Liver (tissue), 9 donors: ENCODE data around the gene CD3D. TPM values are rescaled to one million over a fixed set of nuclear protein-coding genes. Genes with fewer than 3 reads are reported as not detected.

Experiments
- DNase-seq: peaks from one replicate; pipeline ENCODE4 v3.0.0-alpha.2; 2017; ENCODE audit warnings: low spot score
- H3K27ac ChIP-seq, 2 donors: one replicate each; pipeline ENCODE4 v1.7.0; 2013; ENCODE audit warnings: inconsistent platforms in 2 of 2, low read length in 2 of 2, control low read depth in 1 of 2, low read depth in 1 of 2, mild to moderate bottlenecking in 1 of 2
- H3K27me3 ChIP-seq, 4 donors: one replicate each; pipeline versions ENCODE4 v1.6.1 to v1.7.0; 2013; ENCODE audit warnings: low read length in 3 of 4, inconsistent platforms in 1 of 4, mild to moderate bottlenecking in 1 of 4, moderate library complexity in 1 of 4; ENCODE audit not compliant: control insufficient read depth in 4 of 4, insufficient read depth in 4 of 4
- H3K36me3 ChIP-seq, 4 donors: one replicate each; pipeline versions ENCODE4 v1.6.1 to v1.7.0; 2013; ENCODE audit warnings: low read length in 3 of 4, mild to moderate bottlenecking in 3 of 4, low read depth in 1 of 4, moderate library complexity in 1 of 4; ENCODE audit not compliant: control insufficient read depth in 4 of 4, insufficient read depth in 3 of 4
- H3K4me1 ChIP-seq, 4 donors: one replicate each; pipeline versions ENCODE4 v1.6.1 to v1.7.0; 2013; ENCODE audit warnings: low read length in 3 of 4, mild to moderate bottlenecking in 3 of 4, moderate library complexity in 1 of 4; ENCODE audit not compliant: control insufficient read depth in 4 of 4, insufficient read depth in 4 of 4
- H3K4me3 ChIP-seq, 3 donors: one replicate each; pipeline versions ENCODE4 v1.6.1 to v1.7.0; 2013; ENCODE audit warnings: low read length in 3 of 3, control low read depth in 1 of 3, low read depth in 1 of 3, mild to moderate bottlenecking in 1 of 3
- H3K9ac ChIP-seq, 2 donors: one replicate each; pipeline ENCODE4 v1.7.0; 2013; ENCODE audit warnings: low read length in 2 of 2, mild to moderate bottlenecking in 2 of 2, moderate library complexity in 2 of 2, control low read depth in 1 of 2, low read depth in 1 of 2
- H3K9me3 ChIP-seq, 4 donors: one replicate each; pipeline versions ENCODE4 v1.6.1 to v1.7.0; 2013; ENCODE audit warnings: low read length in 3 of 4; ENCODE audit not compliant: control insufficient read depth in 4 of 4
- ATF3 ChIP-seq: IDR thresholded peaks from 2 replicates; pipeline ENCODE4 v1.6.1; 2016; ENCODE audit warnings: antibody characterized with exemption
- CTCF ChIP-seq: fragments of 150-350 bp; IDR thresholded peaks from 2 replicates; pipeline ENCODE4 v1.5.1; 2017; ENCODE audit warnings: improper control_type of control experiment, low read depth, low read length; ENCODE audit not compliant: missing input control
- FOXA1 ChIP-seq: IDR thresholded peaks from 2 replicates; pipeline ENCODE4 v1.6.1; 2016; ENCODE audit warnings: antibody characterized with exemption
- FOXA2 ChIP-seq: IDR thresholded peaks from 2 replicates; pipeline ENCODE4 v1.6.1; 2016; ENCODE audit warnings: antibody characterized with exemption
- GABPA ChIP-seq, 2 donors: IDR thresholded peaks in 1 of 2; conservative IDR thresholded peaks in 1 of 2; 2 replicates each; pipeline ENCODE4 v1.6.1; 2016; ENCODE audit warnings: antibody characterized with exemption in 2 of 2, mild to moderate bottlenecking in 1 of 2, moderate library complexity in 1 of 2
- HNF4A ChIP-seq, 2 donors: conservative IDR thresholded peaks; 2 replicates each; pipeline ENCODE4 v1.6.1; 2016; ENCODE audit warnings: antibody characterized with exemption in 2 of 2, mild to moderate bottlenecking in 2 of 2
- HNF4G ChIP-seq: IDR thresholded peaks from 2 replicates; pipeline ENCODE4 v1.6.1; 2016; ENCODE audit warnings: antibody characterized with exemption
- JUND ChIP-seq, 2 donors: IDR thresholded peaks; 2 replicates each; pipeline ENCODE4 v1.6.1; 2016; ENCODE audit warnings: antibody characterized with exemption in 2 of 2
- MAX ChIP-seq: IDR thresholded peaks from 2 replicates; pipeline ENCODE4 v1.6.1; 2016; ENCODE audit warnings: antibody characterized with exemption
- NR2F2 ChIP-seq: IDR thresholded peaks from 2 replicates; pipeline ENCODE4 v1.6.1; 2016; ENCODE audit warnings: antibody characterized with exemption
- RAD21 ChIP-seq, 2 donors: IDR thresholded peaks; 2 replicates each; pipeline ENCODE4 v1.6.1; 2016; ENCODE audit warnings: antibody characterized with exemption in 2 of 2, mild to moderate bottlenecking in 2 of 2
- RXRA ChIP-seq, 2 donors: IDR thresholded peaks; 2 replicates each; pipeline ENCODE4 v1.6.1; 2017 to 2018; ENCODE audit warnings: antibody characterized with exemption in 2 of 2, mild to moderate bottlenecking in 1 of 2
- SP1 ChIP-seq: IDR thresholded peaks from 2 replicates; pipeline ENCODE4 v1.6.1; 2018; ENCODE audit warnings: antibody characterized with exemption, mild to moderate bottlenecking
- TAF1 ChIP-seq: conservative IDR thresholded peaks from 2 replicates; pipeline ENCODE4 v1.6.1; 2016; ENCODE audit warnings: antibody characterized with exemption, mild to moderate bottlenecking
- YY1 ChIP-seq: IDR thresholded peaks from 2 replicates; pipeline ENCODE4 v1.6.1; 2016; ENCODE audit warnings: antibody characterized with exemption, mild to moderate bottlenecking
- ZBTB33 ChIP-seq: IDR thresholded peaks from 2 replicates; pipeline ENCODE4 v1.6.1; 2016; ENCODE audit warnings: antibody characterized with exemption
- WGBS: extraction: QIAGEN DNeasy Blood & Tissue Kit; methylation state at CpG from one replicate; pipeline ENCODE4 v1.1.7; 2013; 5-methylcytosine and 5-hydroxymethylcytosine counted together
- polyA plus RNA-seq, 2 donors: library from polyadenylated mRNA; stranded (reverse) in 1 of 2; unstranded in 1 of 2; fragments of 200-250 nt in 1 of 2; fragments of >200 nt in 1 of 2; fragmentation: Nextera tagmentation in 1 of 2; extraction: Ambion mirVana in 1 of 2; gene quantifications; one replicate each; pipeline versions ENCODE4 v1.2.1 to v1.2.3, GENCODE V29; 2013 to 2015
- total RNA-seq, 2 donors: library from RNA; depleted of rRNA; stranded (reverse); fragments of >200 nt; gene quantifications; one replicate each; pipeline ENCODE4 v1.2.3, GENCODE V29; 2014
- donor health status: healthy.
- donor health status: healthy.
- donor health status: healthy.
- donor health status: healthy.
- donor health status: healthy.

The CD3D gene
- total and polyA plus RNA-seq, 4 donors: 1.1 to 1.6 (median 1.2) TPM

- DNase-seq: no peak
- Histone ChIP-seq H3K9ac (no peak overlapping the region), H3K4me3 (no peak overlapping the region), H3K9me3 (no peaks in the 10 kb centered on the region), H3K4me1 (no peaks in the 10 kb centered on the region), H3K36me3 (peaks cover 24 to 87% (median 73%) of the 10 kb centered on the region in 4 donors), H3K27ac (no peak overlapping the region), H3K27me3 (no peaks in the 10 kb centered on the region)
- 96% methylated on average over 5 of the region's 5 CpGs for WGBS
- no peak for TF ChIP-seq TAF1
- TF ChIP-seq CTCF: no peak
- TF ChIP-seq NR2F2: no peak
- TF ChIP-seq SP1: no peak
- TF ChIP-seq MAX: no peak
- no peak for TF ChIP-seq FOXA1
- TF ChIP-seq ATF3: no peak
- no peak for TF ChIP-seq JUND (IDR thresholded peaks at IDR 0.05)
- TF ChIP-seq RXRA (IDR thresholded peaks at IDR 0.05): no peak
- no peak for TF ChIP-seq RAD21 (IDR thresholded peaks at IDR 0.05)
- TF ChIP-seq HNF4G: no peak
- no peak for TF ChIP-seq HNF4A (conservative IDR thresholded peaks at IDR 0.05)
- no peak for TF ChIP-seq YY1
Measured at GRCh38 chr11:118373871-118374270, 31.4 kb upstream of the CD3D start.

- DNase-seq: no peak
- Histone ChIP-seq H3K9me3 (no peaks in the 10 kb centered on the region), H3K4me3 (no peak overlapping the region), H3K27me3 (no peaks in the 10 kb centered on the region), H3K4me1 (no peaks in the 10 kb centered on the region), H3K36me3 (peaks cover 24 to 87% (median 73%) of the 10 kb centered on the region in 4 donors), H3K9ac (no peak overlapping the region), H3K27ac (no peak overlapping the region)
- TF ChIP-seq CTCF (no peak), GABPA (IDR thresholded peaks at IDR 0.05 in 1 of 2, conservative IDR thresholded peaks at IDR 0.05 in 1 of 2) (no peak), MAX (no peak), ZBTB33 (no peak), FOXA2 (no peak)
- 95% methylated on average over 2 of the region's 2 CpGs for WGBS
Measured at GRCh38 chr11:118373263-118373662, 30.8 kb upstream of the CD3D start.
